Tibial nerve (tissue), 3 donors: ENCODE data around the gene QSER1.

Source experiments
- POLR2A ChIP-seq, 2 donors: fragments of 450-650 bp; IDR thresholded peaks; one replicate each; pipeline ENCODE4 v1.6.1; 2017; ENCODE audit warnings: antibody characterized with exemption in 2 of 2, mild to moderate bottlenecking in 2 of 2, moderate library complexity in 2 of 2
- TF ChIP-seq, protein P1 (sequence below), 5 experiments: fragments of 200-600 bp in 3 of 5; fragments of 450-650 bp in 2 of 5; sonication (generic) in 3 of 5; IDR thresholded peaks; one replicate each; pipeline ENCODE4 v1.5.1; 2016 to 2019; ENCODE audit warnings: antibody characterized with exemption in 5 of 5, mild to moderate bottlenecking in 3 of 5, moderate library complexity in 2 of 5

- TF ChIP-seq, protein P1, sequence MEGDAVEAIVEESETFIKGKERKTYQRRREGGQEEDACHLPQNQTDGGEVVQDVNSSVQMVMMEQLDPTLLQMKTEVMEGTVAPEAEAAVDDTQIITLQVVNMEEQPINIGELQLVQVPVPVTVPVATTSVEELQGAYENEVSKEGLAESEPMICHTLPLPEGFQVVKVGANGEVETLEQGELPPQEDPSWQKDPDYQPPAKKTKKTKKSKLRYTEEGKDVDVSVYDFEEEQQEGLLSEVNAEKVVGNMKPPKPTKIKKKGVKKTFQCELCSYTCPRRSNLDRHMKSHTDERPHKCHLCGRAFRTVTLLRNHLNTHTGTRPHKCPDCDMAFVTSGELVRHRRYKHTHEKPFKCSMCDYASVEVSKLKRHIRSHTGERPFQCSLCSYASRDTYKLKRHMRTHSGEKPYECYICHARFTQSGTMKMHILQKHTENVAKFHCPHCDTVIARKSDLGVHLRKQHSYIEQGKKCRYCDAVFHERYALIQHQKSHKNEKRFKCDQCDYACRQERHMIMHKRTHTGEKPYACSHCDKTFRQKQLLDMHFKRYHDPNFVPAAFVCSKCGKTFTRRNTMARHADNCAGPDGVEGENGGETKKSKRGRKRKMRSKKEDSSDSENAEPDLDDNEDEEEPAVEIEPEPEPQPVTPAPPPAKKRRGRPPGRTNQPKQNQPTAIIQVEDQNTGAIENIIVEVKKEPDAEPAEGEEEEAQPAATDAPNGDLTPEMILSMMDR (IDR thresholded peaks at IDR 0.05): no peak
- no peak for TF ChIP-seq POLR2A (IDR thresholded peaks at IDR 0.05)
Measured at GRCh38 chr11:32982626-32983025, 90.0 kb downstream of the QSER1 start.
